Stimulated activated naive CD8-positive, alpha-beta T cell treated with anti-CD3 and anti-CD28 coated beads, Interleukin-15, Interleukin-2, amounts not matched to agents 100 U/mL and 50 U/mL, for 24 hours (primary cell): ENCODE results near the gene CRTC3.
"Not testable (repeated sequence)": the region's sequence is repeated elsewhere in the genome, so short reads cannot be mapped to it uniquely, and the experiment has no call there.

ENCODE experiments used
- ATAC-seq: fragments of 150-1000 bp; cut with Tn5 transposase; one replicate; pipeline ENCODE4 v1.10.0; 2021
- DNase-seq: peaks from one replicate; pipeline ENCODE4 v3.0.0; 2021

CRTC3 gene

DNA sequence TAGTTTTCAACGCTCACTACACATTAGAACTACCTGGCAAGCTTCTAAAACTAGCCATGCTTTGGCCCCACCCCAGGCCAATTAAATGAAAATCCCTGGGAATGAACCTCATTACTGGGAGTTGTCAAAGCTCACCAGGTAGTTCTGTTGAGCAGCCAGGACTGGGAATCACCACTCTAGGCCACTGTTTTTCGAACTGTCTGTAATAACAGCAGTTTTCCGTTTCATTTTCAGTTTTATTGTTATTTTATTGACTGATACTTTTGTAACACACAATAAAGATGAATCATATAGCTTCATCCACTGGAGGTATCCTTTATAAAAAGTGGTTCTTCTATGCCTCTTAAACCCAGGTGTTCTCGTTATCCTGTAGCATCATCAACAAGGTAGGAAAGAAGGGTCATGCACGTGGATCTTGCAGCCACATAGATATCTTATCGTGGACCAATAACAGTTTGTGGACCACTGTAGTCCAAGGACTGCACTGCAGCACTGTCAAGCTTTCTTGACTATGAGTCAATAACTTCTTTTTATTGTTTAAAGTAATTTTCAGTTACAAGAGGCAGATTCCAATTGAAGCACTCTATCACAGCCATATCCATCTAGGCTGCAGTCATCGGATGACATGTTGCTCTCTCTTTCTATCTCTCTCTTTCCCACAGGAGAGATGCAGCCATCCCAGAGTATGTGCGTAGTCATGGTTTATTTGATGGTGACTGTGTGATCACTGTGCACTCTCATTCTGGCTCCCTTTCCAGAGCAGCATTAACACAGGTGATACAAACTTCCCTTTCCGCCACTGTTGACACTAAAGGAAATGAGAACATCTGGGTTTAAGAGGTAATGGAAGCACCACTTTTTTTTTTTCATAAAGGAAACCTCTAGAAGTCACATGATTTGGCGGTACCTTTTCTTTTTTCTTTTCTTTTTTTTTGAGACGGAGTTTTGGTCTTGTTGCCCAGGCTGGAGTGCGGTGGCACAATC, 148.4 kb downstream of the CRTC3 start:
- ATAC-seq (peak; percentile 19), DNase-seq (no peak)

- ATAC-seq, result no peak
- no peak for DNase-seq
Measured at GRCh38 chr15:90679959-90680358, 150.2 kb downstream of the CRTC3 start.

- peak; percentile 55 for ATAC-seq
- no peak for DNase-seq
Measured at GRCh38 chr15:90680371-90680935, 150.7 kb downstream of the CRTC3 start.

- DNase-seq, result no peak
- no peak for ATAC-seq
Measured at GRCh38 chr15:90681056-90681455, 151.3 kb downstream of the CRTC3 start.

DNA sequence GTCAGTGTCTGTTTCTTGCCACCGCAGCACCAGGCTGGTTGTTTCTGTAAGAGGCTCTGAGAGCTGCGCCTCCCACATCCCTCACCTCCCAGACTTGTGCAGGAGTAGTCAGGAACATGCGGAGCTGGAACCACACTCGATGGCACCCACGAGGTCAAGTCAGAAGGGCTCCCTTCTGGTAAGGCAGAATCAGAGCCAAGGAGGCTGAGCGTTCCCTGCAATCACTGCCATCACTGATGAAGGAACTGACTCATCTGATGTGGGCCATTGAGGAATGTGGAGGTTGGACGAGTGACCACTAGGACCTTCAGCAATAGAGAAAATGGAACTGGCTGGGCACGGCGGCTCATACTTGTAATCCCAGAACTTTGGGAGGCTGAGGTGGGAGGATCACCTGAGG, 151.8 kb downstream of the CRTC3 start:
- DNase-seq (no peak), ATAC-seq (no peak)

GRCh38 chr15:90683371-90683770, 153.6 kb downstream of the CRTC3 start:
- DNase-seq (no peak), ATAC-seq (no peak)

DNA sequence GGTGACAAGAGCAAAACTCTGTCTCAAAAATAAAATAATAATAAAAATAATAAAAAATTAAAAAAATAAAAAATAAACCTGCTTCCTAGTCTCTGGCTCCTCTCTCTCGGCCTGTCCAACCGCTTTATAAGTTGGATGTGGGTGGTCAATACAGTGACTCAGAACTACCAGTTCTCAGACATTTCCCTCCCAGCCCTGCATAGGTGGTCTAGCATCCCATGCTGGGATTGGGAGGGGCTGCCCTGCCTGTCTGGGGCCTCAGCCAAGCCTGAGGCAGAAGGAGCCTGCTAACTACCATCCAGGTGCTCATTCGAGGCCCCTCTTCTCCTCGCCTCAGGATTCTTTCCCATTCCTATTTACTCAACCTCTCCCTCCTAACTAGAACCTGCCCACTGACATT, 154.2 kb downstream of the CRTC3 start:
- ATAC-seq (no peak), DNase-seq (no peak)

- DNase-seq (no peak), ATAC-seq (no peak)
Measured at GRCh38 chr15:90684281-90684680, 154.6 kb downstream of the CRTC3 start.

DNA sequence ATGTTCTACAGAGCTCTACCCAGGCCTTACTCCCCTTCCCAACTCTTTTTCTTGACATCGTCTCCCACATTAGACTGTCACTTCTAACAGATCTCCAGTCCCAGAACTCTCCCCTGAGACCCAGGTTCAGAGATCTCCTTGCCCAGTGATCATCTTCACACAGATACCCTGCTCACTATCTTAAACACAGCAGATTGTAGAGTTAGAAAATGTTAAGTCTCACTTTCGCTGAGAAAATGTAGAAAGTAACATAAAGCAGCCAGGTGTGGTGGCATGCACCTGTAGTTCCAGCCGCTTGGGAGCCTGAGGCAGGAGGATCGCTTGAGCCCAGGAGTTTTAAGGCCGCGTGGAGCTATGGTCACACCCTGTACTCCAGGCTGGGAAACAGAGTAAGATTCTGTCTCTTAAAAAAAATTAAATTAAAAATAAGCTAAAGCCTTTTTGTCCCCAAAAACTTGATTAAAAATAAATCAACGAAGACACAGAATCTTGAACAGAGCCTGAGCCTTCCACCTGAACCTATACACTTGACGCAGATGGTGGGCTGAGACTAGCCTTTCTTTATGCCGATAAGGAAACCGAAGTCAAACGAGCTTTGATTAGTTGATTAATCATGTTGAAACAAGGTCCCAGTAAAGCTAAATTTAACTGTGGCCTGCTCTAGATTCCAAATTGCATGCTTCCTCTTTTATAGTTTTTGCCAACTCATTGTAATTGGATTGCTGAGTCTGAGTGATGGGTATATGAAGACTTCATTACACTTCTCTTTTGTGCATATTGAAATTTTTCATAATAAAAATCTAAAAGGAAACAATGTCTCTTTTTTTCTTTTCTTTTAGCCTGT, 156.1 kb downstream of the CRTC3 start:
- ATAC-seq, result no peak

DNA sequence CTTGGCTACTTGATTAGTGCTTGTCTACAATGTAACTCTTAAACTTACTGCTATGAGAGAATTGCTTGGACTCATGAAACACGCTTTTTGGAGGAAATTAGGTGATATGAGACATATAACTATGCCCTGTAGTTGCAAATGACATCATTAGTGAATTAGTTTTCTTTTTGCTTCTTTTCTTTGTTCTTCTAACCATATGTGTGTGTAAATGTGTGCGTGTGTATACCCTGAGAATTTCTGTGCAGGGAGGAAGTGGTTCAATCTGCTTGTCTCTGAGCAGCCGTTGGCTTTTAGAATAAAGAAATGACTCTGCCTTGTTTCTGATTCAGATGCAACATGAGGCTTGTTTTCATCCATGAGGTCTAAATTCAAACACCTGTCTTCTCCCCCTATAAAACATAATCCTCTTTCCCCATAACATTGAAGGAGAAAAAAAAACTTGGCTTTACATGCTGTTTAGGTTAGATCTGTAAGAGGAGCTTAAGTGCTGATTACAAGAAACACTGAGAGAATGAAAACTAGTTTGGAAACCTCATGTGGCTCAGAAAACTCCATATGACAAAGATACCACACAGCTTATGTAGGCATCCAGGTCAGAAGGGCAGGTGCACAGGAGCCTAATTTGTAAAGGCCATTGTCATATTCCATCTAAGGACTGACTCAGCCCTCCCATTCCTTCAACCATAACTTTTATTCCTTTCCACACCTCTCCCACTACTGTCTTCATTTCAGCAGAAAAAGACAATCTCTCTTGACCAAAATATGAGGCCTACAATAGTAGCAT, 156.9 kb downstream of the CRTC3 start:
- ATAC-seq (peak; percentile 95), DNase-seq (no peak)

More for the DNA sequence above, 156.1 kb downstream of the CRTC3 start:
- DNase-seq, result no peak

GRCh38 chr15:90689326-90689961, 159.7 kb downstream of the CRTC3 start:
- ATAC-seq, DNase-seq: not testable (repeated sequence)

DNA sequence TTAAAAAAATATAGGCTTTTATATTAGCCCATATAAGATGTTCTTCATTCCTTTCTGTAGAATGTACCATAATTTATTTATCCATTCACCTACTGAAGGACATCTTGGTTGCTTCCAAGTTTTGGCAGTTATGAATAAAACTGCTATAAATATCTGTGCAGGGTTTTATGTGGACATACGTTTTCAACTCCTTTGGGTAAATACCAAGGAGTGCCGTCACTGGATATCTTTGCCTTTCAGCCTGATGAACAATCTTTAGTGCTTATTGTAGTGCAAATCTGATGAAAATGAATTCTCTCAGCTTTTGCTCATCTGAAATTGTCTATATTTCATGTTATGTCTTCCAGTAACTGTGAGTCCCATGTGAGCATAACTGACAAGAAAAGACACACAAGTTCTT, 160.9 kb downstream of the CRTC3 start:
- ATAC-seq, result no peak
- DNase-seq, result no peak

- ATAC-seq (no peak), DNase-seq (no peak)
Measured at GRCh38 chr15:90691369-90691768, 161.6 kb downstream of the CRTC3 start.

GRCh38 chr15:90691982-90692773, 162.5 kb downstream of the CRTC3 start:
- ATAC-seq (no peak), DNase-seq (no peak)
